Spinal cord (tissue), 10 donors: ENCODE measurements around the gene UBE2F. TPM values are rescaled to one million over a fixed set of nuclear protein-coding genes. Genes with fewer than 3 reads are reported as not detected.
"Not testable (repeated sequence)": the region's sequence is repeated elsewhere in the genome, so short reads cannot be mapped to it uniquely, and the experiment has no call there.

Experiments
- DNase-seq, 6 donors: peaks; one replicate each; pipeline versions ENCODE4 v3.0.0 to v3.0.0-alpha.2; 2013 to 2015; ENCODE audit warnings: low spot score in 6 of 6, low read depth in 4 of 6
- H3K27ac ChIP-seq: one replicate; pipeline ENCODE4 v1.5.1; 2013; ENCODE audit warnings: low read depth, low read length, control low read depth
- H3K27me3 ChIP-seq: one replicate; pipeline ENCODE4 v1.6.1; 2013; ENCODE audit warnings: low read length; ENCODE audit not compliant: control insufficient read depth, insufficient read depth
- H3K36me3 ChIP-seq: one replicate; pipeline ENCODE4 v1.6.1; 2013; ENCODE audit warnings: low read length; ENCODE audit not compliant: control insufficient read depth, insufficient read depth
- H3K4me1 ChIP-seq: one replicate; pipeline ENCODE4 v1.6.1; 2013; ENCODE audit warnings: low read length; ENCODE audit not compliant: control insufficient read depth, insufficient read depth
- H3K4me3 ChIP-seq: one replicate; pipeline ENCODE4 v1.5.1; 2013; ENCODE audit warnings: low read depth, low read length, control low read depth
- H3K9me3 ChIP-seq: one replicate; pipeline ENCODE4 v1.6.1; 2013; ENCODE audit warnings: low read length; ENCODE audit not compliant: control insufficient read depth, insufficient read depth
- WGBS: methylation state at CpG from one replicate; pipeline ENCODE4 v1.1.5; 2013; ENCODE audit warnings: missing lambda C conversion rate; ENCODE audit not compliant: insufficient coverage; 5-methylcytosine and 5-hydroxymethylcytosine counted together
- polyA plus RNA-seq, 2 donors: library from polyadenylated mRNA; unstranded; fragments of 120-200 nt; gene quantifications; one replicate each; pipeline ENCODE4 v1.2.1, GENCODE V29; 2013; ENCODE audit not compliant: insufficient read length in 2 of 2
- total RNA-seq, 2 donors: library from RNA; depleted of rRNA in 1 of 2; stranded (reverse); fragments of 120-200 nt in 1 of 2; fragments of >200 nt in 1 of 2; gene quantifications; one replicate each; pipeline versions ENCODE4 v1.2.3 to v1.2.4, GENCODE V29; 2013 to 2014
- donor health status: healthy.

UBE2F gene
- total and polyA plus RNA-seq, 4 donors, result 52.5 to 80.2 (median 63.8) TPM

DNA sequence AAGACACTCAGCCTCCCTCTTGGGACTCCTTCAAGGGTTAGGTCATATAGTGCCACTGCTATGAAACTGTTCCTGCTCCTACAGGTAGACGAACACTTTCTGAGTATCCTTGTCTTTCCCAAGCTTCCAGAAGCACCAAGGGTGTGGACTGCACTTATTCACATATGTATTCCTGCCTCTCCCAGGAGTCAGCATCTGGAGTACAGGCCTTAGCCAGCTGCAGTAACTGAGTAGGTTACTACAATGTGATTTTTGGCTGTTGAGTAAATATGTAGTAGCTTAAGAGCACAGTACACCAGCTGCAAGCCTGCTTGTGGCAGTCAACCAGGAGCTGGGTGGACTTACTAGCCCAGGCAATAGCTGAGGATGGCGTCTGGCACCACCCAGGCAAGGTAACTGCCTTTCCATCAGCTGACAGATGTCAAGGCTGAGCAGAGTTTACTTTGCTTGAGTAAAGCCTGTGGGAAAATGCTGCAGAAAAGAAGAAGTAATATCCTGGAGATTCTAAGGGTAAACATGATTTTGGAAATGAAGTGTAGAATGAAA is 80.0 kb downstream of the UBE2F start:
- 100% methylated on average over 2 of the region's 2 CpGs for WGBS
- no peak overlapping the region for H3K27ac ChIP-seq
- H3K36me3 ChIP-seq, result peaks cover 14% of the 10 kb centered on the region
- no peak overlapping the region for H3K4me3 ChIP-seq
- peaks cover 3% of the 10 kb centered on the region for H3K9me3 ChIP-seq
- H3K27me3 ChIP-seq, result no peaks in the 10 kb centered on the region
- no peak for DNase-seq
- no peaks in the 10 kb centered on the region for H3K4me1 ChIP-seq

DNA sequence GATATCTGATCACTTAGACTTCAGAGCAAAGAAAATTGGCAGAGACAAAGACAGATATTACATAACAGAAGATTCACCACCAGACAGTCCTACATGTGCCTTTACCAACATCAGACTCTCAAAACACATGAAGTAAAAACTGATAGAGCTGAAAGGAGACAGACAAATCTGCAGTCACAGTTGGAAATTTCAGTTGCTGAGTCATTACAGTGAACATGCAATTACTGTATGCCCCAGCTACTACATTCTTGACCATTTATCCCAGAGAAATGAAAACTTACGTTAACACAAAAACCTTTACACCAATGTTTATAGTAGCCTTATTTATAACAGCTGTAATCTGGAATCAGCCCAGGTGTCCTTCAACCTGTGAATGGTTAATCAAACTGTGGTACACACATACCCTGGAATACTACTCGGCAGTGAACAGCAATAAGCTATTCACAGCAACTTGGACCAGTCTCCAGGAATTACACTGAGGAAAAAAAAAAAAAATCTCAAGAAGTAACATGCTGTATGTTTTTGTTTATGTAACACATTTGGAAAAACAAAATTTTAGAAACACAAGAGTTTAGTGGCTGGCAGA is 86.5 kb downstream of the UBE2F start:
- no peak for DNase-seq
- Histone ChIP-seq H3K9me3 (peaks cover 3% of the 10 kb centered on the region), H3K4me3 (no peak overlapping the region), H3K27ac (no peak overlapping the region), H3K27me3 (no peaks in the 10 kb centered on the region), H3K36me3 (no peaks in the 10 kb centered on the region), H3K4me1 (no peaks in the 10 kb centered on the region)
- 67% methylated on average over 1 of the region's 2 CpGs for WGBS

DNA sequence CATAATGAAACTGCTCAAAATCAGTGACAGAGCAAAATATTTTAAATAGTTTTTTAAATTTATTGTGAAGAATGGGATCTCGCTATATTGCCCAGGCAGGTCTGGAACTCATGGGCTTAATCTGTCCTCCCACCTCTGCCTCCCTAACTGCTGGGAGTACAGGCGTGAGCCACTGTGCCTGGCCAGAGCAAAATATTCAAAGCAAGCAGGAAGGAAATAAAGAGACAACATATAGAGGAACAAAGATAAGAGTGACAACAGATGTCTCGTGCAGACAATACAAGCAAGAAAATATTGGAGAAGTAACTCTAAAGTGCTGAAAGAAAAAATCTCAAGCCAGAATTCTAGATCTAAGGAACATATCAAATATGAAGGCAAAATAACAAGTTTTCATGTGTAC is 89.0 kb downstream of the UBE2F start:
- H3K4me3 ChIP-seq, result no peak overlapping the region
- no peaks in the 10 kb centered on the region for H3K36me3 ChIP-seq
- H3K27ac ChIP-seq, result no peak overlapping the region
- H3K4me1 ChIP-seq, result no peaks in the 10 kb centered on the region
- no peaks in the 10 kb centered on the region for H3K27me3 ChIP-seq
- DNase-seq, result no peak
- H3K9me3 ChIP-seq, result no peaks in the 10 kb centered on the region
- WGBS, result 83% methylated on average over 1 of the region's 3 CpGs

DNA sequence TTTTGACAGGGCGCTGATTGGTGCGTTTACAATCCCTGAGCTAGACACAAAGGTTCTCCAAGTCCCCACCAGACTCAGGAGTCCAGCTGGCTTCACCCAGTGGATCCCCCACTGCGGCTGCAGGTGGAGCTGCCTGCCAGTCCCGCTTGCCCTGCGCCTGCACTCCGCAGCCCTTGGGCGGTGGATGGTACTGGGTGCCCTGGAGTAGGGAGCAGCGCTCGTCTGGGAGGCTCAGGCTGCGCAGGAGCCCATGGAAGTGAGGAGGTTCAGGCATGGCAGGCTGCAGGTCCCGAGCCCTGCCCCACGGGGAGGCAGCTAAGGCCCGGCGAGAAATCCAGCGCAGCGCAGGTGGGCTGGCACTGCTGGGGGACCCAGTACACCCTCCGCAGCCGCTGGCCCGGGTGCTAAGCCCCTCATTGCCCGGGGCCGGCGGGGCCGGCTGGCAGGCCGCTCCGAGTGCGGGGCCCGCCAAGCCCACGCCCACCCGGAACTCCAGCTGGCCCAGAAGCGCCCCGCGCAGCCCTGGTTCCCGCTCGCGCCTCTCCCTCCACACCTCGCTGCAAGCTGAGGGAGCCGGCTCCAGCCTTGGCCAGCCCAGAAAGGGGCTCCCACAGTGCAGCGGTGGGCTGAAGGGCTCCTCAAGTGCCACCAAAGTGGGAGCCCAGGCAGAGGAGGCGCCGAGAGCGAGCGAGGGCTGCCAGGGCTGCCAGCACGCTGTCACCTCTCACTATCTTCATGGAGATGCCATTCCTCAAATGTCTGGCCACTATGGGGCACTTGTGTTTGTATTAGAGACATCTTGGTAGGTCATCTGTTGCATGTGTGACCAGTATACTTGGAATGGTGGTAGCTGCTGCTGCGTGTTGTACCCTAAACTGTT is 91.1 kb downstream of the UBE2F start:
- not testable (repeated sequence) for H3K9me3 ChIP-seq, H3K36me3 ChIP-seq, DNase-seq, H3K27me3 ChIP-seq, H3K4me3 ChIP-seq, H3K4me1 ChIP-seq, H3K27ac ChIP-seq
- WGBS, result 89% methylated on average over 40 of the region's 44 CpGs

DNA sequence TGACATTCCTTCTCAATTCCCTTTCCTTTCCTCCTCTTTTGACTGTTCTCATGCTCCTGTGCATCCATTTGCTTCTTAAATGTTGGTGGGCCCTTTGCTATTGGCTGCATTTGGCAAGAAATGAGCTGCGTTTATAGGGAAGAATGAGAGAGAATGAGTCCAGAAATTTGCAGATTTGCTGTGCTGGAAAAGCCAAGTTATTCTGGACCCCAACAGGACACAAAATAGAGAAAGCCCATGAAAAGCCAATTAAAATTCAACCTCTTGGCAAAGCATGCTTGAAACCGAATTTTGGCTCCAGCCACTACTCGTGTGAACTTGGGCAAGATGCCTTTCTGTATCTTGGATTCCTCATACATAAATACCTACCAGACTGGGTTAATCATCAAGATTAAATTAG is 92.7 kb downstream of the UBE2F start:
- Histone ChIP-seq H3K36me3 (peaks cover 2% of the 10 kb centered on the region), H3K27ac (no peak overlapping the region), H3K27me3 (no peaks in the 10 kb centered on the region), H3K4me1 (peaks cover 6% of the 10 kb centered on the region), H3K4me3 (no peak overlapping the region), H3K9me3 (no peaks in the 10 kb centered on the region)
- WGBS, result 100% methylated on average over 1 of the region's 3 CpGs
- no peak for DNase-seq

DNA sequence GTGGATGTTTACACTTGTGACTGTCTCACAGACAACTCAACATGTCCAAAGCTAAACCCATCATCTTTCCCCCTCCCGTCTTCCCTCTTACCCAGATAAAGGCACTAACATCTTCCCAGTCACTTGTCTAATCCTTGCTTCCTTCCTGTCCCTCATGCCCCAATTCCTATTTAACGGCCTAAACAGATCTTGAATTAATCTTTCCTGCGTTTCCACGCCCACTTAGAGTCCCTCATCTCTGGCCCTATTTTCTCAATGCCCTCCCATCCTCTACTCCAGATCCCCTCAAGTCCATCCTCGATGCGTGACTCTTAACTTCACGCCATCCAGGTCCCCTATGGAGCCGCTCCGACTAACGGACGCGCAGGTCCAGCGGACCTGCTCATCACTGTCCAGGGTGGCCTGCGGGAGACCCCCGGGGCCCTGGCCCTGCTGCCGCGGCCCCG is 93.3 kb downstream of the UBE2F start:
- H3K9me3 ChIP-seq, result no peaks in the 10 kb centered on the region
- peaks cover 6% of the 10 kb centered on the region for H3K4me1 ChIP-seq
- H3K27me3 ChIP-seq, result no peaks in the 10 kb centered on the region
- H3K4me3 ChIP-seq, result peak overlapping the region; percentile 83
- WGBS, result 2% methylated on average over 18 of the region's 18 CpGs
- peak overlapping the region; percentile 67 for H3K27ac ChIP-seq
- DNase-seq, result peak in 1 of 6 donors; percentile 12
- peaks cover 2% of the 10 kb centered on the region for H3K36me3 ChIP-seq

DNA sequence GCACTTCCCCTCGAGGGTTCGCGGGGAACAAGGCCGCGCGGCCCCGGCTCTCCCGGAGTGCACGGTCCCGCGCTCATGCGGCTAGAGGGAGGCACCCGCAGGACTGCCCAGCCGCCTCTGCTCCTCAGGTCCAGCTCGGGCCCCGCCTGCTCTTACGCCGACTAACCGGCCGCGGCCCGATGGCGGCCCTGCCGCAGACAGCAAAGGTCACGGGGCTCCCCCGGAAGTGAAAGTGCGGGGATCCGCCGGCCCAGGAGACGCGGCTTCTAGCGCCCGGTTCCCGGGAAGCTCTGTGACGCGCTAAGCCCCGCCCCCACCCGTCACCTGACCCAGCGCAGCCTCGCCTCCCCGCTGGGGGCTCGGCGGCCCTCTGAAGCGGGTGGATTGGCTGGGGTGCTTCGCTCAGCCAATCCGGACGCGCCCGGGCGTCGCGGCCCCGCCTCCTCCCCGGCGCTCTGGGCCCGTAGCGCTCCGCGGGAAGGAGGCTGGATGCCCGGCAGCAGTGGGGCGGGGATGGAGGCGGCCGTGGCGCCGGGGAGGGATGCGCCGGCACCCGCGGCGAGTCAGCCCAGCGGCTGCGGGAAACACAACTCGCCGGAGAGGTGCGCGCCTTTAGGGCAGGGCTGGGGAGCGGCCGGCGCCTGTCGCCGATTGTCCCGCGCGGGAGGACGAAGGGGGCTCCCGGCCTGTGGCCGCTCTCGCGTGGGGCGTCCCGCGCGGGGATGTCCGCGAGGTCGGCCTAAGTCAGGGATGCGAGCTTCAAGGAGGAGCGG is 93.9 kb downstream of the UBE2F start, which contains the start of gene SCLY:
Gene SCLY (plus strand): TSS at position 460 of the 773 bp plus-strand sequence. CDS start 54 bp downstream, at position 514.
- WGBS, result under 1% methylated on average over 98 of the region's 98 CpGs

DNA sequence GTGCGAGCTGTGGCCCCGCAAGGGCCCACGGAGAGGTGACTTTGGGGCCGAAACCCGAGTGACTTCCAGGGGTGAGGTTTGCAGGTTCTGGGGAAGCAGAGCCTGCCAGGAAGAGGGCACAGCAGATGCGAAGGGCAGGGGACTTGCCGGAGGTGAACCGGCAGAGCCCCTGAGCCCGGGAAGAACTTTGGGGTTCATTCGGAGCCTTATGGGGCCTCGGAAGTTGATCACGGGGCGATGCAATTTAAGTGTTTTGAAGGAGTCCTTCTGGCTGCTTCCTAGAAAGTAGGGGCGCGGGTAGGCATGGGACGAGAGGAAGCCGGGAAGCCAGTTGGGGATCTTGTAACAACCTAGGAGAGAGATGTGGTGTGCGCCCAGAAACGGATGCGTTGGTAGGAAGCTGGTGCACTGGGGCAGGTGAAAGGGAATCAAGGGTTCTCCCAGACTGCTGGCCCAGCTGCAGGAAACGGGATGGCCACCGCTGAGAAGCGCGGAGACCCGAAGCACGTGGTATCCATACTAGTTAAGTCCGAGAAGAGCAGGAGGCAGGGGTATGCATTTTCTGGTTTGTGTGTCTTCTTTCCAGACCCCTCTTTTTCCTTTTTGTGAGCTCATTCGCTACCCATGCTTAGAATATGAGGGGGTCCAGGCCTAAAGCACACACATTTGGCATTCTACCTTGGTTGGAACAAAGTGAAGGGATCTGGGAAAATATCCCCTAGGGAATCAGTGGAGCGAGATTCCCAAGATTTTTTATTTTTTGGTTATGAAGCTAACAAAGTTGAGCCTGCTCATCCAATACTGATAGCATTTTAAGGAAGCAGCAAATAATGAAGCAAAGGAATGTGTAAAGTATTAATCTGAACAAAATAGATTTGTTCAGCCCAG is 94.7 kb downstream of the UBE2F start:
- WGBS, result 0% methylated on average over 21 of the region's 29 CpGs
- H3K27me3 ChIP-seq, result no peaks in the 10 kb centered on the region

More for the DNA sequence above, 93.9 kb downstream of the UBE2F start, which contains the start of gene SCLY:
- H3K4me3 ChIP-seq, result peak within 1 kb of the TSS; percentile 83
- H3K9me3 ChIP-seq, result no peaks in the 10 kb centered on the region
- peak; percentile 91 to 99 (median 97) for DNase-seq
- peaks cover 2% of the 10 kb centered on the region for H3K36me3 ChIP-seq
- H3K4me1 ChIP-seq, result peaks cover 6% of the 10 kb centered on the region
- peak within 1 kb of the TSS; percentile 67 for H3K27ac ChIP-seq
- H3K27me3 ChIP-seq, result no peaks in the 10 kb centered on the region

More for the DNA sequence above, 94.7 kb downstream of the UBE2F start:
- Histone ChIP-seq H3K4me3 (peak overlapping the region; percentile 79), H3K36me3 (peaks cover 6% of the 10 kb centered on the region), H3K4me1 (peaks cover 6% of the 10 kb centered on the region), H3K9me3 (no peaks in the 10 kb centered on the region), H3K27ac (peak overlapping the region; percentile 61)
- peak in 5 of 6 donors; percentile 10 to 47 (median 19) for DNase-seq
